Upper lobe of right lung (tissue), 1 donor: ENCODE results near the gene HPSE. TPM values are rescaled to one million over a fixed set of nuclear protein-coding genes. Genes with fewer than 3 reads are reported as not detected.

Experiments
- ATAC-seq: fragments of 200-7000 bp; cut with Tn5 transposase; one replicate; pipeline ENCODE4 v1.9.1; 2020; ENCODE audit warnings: mild to moderate bottlenecking, moderate library complexity
- DNase-seq: peaks from one replicate; pipeline ENCODE4 v3.0.0-alpha.2; 2020
- H3K27ac ChIP-seq: fragments of 200-600 bp; one replicate; pipeline ENCODE4 v1.8.0; 2022
- H3K27me3 ChIP-seq: fragments of 200-600 bp; one replicate; pipeline ENCODE4 v1.8.0; 2022; ENCODE audit warnings: mild to moderate bottlenecking
- H3K36me3 ChIP-seq: fragments of 200-600 bp; one replicate; pipeline ENCODE4 v1.8.0; 2022
- H3K4me1 ChIP-seq: fragments of 200-600 bp; one replicate; pipeline ENCODE4 v1.8.0; 2022
- H3K4me3 ChIP-seq: fragments of 200-600 bp; one replicate; pipeline ENCODE4 v1.8.0; 2022; ENCODE audit warnings: mild to moderate bottlenecking
- H3K9me3 ChIP-seq: fragments of 200-600 bp; one replicate; pipeline ENCODE4 v1.8.0; 2022
- intact Hi-C: fragments of 100-400 bp; cut with DNase I; formaldehyde crosslinking; loops from one replicate; pipeline ENCODE4 v1.11.0; 2022
- total RNA-seq: library from RNA; stranded (reverse); fragmentation: NEBNext Ultra II Directional; extraction: Animal tissue kit (Norgen Biotek cat#: 25700); gene quantifications from one replicate; pipeline ENCODE4 v1.2.1, GENCODE V29; 2021
- TF ChIP-seq, protein P1 (sequence below): fragments of 200-600 bp; IDR thresholded peaks from one replicate; pipeline ENCODE4 v1.8.0; 2022; ENCODE audit warnings: antibody characterized with exemption
- donor health status: DM: no; HTN: yes; CAD: no; lungs with severe emphysema.

HPSE gene
- total RNA-seq, 1 donor from 2014 or later: 5.6 TPM

DNA sequence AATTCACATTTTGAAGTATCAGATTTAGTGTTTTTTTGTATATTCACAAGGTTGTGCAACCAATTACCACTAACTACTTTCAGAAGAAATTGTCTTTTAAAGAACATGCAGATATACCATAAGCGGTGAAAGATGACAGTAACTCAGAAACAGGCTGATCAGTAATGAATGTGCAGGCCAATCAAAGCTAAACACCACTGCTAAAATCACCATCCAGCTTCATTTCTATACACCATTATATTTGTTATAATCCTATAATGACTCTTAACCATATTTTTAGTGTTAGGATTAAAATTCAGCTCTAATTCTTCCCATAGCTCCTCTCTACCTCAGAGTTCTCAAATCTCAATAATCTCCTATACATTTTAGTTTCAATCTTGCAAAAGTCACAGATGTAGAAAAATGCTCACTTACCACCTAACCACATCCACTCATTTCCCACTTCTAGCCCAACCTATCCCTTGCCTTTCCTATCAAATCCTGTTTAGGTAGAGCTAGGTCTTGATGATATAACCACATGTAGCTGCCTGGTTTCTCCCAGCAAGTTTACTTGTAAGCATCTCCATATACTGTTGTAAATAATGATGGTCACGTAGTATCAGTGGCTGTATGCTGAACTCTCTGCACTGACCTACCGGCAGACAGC, 66.7 kb downstream of the HPSE start:
- intact Hi-C loops: loop anchor here (10.0 kb wide), 1 partner anchor 193 kb away; no protein-coding TSS in a partner anchor
- H3K36me3 ChIP-seq: peaks cover 30% of the 10 kb centered on the region
- ATAC-seq: no peak

DNA sequence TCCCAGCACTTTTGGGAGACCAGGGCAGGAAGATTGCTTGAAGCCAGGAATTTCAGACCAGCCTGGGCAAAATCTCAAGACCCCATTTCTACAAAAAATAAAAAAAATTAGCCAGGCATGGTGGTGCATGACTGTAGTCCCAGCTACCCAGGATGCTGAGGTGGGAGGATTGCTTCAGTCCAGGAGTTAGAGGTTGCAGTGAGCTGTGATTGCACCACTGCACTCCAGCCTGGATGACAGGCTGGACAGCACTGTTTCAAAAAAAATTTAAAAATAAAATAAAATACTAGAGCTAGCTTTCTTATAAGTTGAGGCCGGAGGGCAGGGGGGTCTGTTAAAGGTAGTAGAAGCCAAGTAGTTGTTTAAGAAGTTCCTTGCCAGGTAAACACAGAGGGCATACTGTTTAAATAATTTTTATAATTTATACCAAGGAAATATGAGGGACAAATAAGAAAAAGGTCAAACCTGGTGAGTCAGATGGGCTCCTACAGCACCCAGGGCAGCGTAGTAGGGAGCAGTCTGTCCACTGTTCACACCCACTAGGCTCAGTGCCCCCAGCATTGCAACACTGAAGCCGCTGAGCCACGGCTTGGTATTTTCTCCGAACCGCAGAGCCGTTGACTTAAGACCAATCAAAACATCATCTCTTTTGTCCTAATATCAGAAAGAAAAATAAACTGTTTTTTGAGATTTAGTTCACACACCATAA, 67.4 kb downstream of the HPSE start:
- H3K4me3 ChIP-seq: no peak overlapping the region
- no peak overlapping the region for H3K27ac ChIP-seq
- intact Hi-C loops: loop anchor here (10.0 kb wide), 1 partner anchor 192 kb away; no protein-coding TSS in a partner anchor
- no peaks in the 10 kb centered on the region for H3K4me1 ChIP-seq
- no peaks in the 10 kb centered on the region for H3K27me3 ChIP-seq
- DNase-seq: no peak
- peaks cover 33% of the 10 kb centered on the region for H3K36me3 ChIP-seq
- ATAC-seq: peak; percentile 61
- TF ChIP-seq, protein P1, sequence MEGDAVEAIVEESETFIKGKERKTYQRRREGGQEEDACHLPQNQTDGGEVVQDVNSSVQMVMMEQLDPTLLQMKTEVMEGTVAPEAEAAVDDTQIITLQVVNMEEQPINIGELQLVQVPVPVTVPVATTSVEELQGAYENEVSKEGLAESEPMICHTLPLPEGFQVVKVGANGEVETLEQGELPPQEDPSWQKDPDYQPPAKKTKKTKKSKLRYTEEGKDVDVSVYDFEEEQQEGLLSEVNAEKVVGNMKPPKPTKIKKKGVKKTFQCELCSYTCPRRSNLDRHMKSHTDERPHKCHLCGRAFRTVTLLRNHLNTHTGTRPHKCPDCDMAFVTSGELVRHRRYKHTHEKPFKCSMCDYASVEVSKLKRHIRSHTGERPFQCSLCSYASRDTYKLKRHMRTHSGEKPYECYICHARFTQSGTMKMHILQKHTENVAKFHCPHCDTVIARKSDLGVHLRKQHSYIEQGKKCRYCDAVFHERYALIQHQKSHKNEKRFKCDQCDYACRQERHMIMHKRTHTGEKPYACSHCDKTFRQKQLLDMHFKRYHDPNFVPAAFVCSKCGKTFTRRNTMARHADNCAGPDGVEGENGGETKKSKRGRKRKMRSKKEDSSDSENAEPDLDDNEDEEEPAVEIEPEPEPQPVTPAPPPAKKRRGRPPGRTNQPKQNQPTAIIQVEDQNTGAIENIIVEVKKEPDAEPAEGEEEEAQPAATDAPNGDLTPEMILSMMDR: no peak
- H3K9me3 ChIP-seq: no peaks in the 10 kb centered on the region

More for the DNA sequence above, 66.7 kb downstream of the HPSE start:
- Histone ChIP-seq H3K4me3 (no peak overlapping the region), H3K27me3 (no peaks in the 10 kb centered on the region), H3K27ac (no peak overlapping the region), H3K9me3 (no peaks in the 10 kb centered on the region), H3K4me1 (no peaks in the 10 kb centered on the region)
- TF ChIP-seq, protein P1: no peak
- no peak for DNase-seq

DNA sequence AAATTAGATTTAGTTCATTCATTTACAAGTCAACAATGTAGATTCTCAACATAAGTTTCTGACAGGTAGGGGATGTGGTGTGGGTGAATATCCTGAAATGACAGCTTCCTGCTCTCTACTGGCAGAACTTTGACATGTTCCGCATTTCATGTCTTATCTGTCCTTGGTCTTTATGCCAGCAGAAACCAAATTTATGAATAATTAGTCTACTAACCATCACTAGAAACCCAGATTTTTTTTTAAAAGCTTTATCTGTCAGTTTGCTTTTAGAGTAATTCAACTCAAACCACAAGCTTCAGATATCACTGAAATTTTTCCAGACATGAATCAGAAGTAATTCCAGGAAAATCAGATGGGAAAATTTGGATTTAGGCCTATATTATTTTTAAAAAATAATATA, 68.0 kb downstream of the HPSE start:
- no peak overlapping the region for H3K4me3 ChIP-seq
- DNase-seq: no peak
- H3K27me3 ChIP-seq: no peaks in the 10 kb centered on the region
- ATAC-seq: no peak
- H3K9me3 ChIP-seq: no peaks in the 10 kb centered on the region
- TF ChIP-seq, protein P1: no peak
- peaks cover 34% of the 10 kb centered on the region for H3K36me3 ChIP-seq
- H3K27ac ChIP-seq: no peak overlapping the region
- no peaks in the 10 kb centered on the region for H3K4me1 ChIP-seq
- intact Hi-C loops: loop anchor here (10.0 kb wide), 1 partner anchor 192 kb away; no protein-coding TSS in a partner anchor

DNA sequence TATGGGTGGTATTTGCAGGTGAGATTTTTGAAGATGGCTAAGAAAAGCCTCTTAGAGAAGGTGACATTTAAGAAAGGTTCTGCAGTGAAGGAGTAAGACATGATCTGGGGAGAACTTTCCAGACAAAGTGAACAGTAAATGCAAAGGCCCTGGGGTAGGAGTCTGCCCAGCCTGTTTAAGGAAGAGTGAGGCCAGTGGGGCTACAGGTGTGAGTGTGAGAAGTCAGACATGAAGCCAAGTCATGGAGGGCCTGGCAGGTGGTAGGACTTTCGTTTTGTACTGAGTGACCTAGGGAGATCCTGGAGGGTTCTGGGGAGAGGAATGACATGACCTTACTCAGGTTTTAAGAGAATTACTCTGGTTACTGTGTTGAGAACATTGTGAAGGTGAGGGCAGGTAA, 71.5 kb downstream of the HPSE start:
- no peak overlapping the region for H3K4me3 ChIP-seq
- H3K36me3 ChIP-seq: peaks cover 22% of the 10 kb centered on the region
- no peaks in the 10 kb centered on the region for H3K9me3 ChIP-seq
- intact Hi-C loops: loop anchor here (10.0 kb wide), 1 partner anchor 188 kb away; no protein-coding TSS in a partner anchor
- TF ChIP-seq, protein P1: no peak
- no peak overlapping the region for H3K27ac ChIP-seq
- H3K27me3 ChIP-seq: no peaks in the 10 kb centered on the region
- ATAC-seq: no peak
- no peak for DNase-seq
- H3K4me1 ChIP-seq: no peaks in the 10 kb centered on the region

DNA sequence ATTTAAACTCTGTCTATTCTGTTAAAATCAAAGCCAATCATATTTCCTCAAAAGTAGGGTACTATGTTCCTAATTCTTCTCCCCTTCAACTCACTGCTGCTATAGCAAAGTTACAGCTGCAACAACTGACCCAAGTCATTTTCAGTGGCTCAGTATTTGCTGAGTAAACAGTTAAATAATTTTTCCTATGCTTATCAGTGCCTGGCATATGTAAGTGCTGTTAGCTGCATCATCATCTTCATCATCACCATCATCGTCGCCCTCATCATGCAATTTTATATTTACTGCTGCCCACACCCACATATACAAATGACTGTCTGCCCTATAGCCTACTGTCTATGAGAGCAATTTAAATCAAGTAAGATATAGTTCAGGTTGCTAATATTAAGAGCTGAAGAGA, 72.0 kb downstream of the HPSE start:
- Histone ChIP-seq H3K4me1 (no peaks in the 10 kb centered on the region), H3K36me3 (peaks cover 22% of the 10 kb centered on the region), H3K27ac (no peak overlapping the region), H3K9me3 (no peaks in the 10 kb centered on the region), H3K27me3 (no peaks in the 10 kb centered on the region), H3K4me3 (no peak overlapping the region)
- TF ChIP-seq, protein P1: no peak
- intact Hi-C loops: loop anchor here (10.0 kb wide), 1 partner anchor 188 kb away; no protein-coding TSS in a partner anchor
- ATAC-seq (no peak), DNase-seq (no peak)
